Glutamatergic neuron (in vitro differentiated cells): ENCODE data around the gene RAB7B. TPM values are rescaled to one million over a fixed set of nuclear protein-coding genes. Genes with fewer than 3 reads are reported as not detected.
A peak's percentile ranks its signal among the peaks of the same experiment; 100 is the strongest.

ENCODE experiments used
- DNase-seq: peaks from one replicate; pipeline ENCODE4 v3.0.0; 2022
- H3K27ac Mint-ChIP-seq: one replicate; pipeline ENCODE4 v1.8.0; 2020; ENCODE audit warnings: mild to moderate bottlenecking, mixed read lengths, inconsistent platforms; ENCODE audit not compliant: unreplicated experiment
- H3K27me3 Mint-ChIP-seq: one replicate; pipeline ENCODE4 v1.8.0; 2020; ENCODE audit warnings: mild to moderate bottlenecking, moderate library complexity, mixed read lengths, inconsistent platforms; ENCODE audit not compliant: unreplicated experiment
- H3K36me3 Mint-ChIP-seq: one replicate; pipeline ENCODE4 v1.8.0; 2020; ENCODE audit warnings: mild to moderate bottlenecking, mixed read lengths, inconsistent platforms; ENCODE audit not compliant: unreplicated experiment
- H3K4me1 Mint-ChIP-seq: one replicate; pipeline ENCODE4 v1.8.0; 2020; ENCODE audit warnings: mild to moderate bottlenecking, low read depth, mixed read lengths, inconsistent platforms; ENCODE audit not compliant: unreplicated experiment
- H3K4me3 Mint-ChIP-seq: one replicate; pipeline ENCODE4 v1.8.0; 2020; ENCODE audit warnings: mild to moderate bottlenecking, mixed read lengths, inconsistent platforms; ENCODE audit not compliant: unreplicated experiment
- H3K9me3 Mint-ChIP-seq: one replicate; pipeline ENCODE4 v1.8.0; 2020; ENCODE audit warnings: mild to moderate bottlenecking, moderate library complexity, mixed read lengths, inconsistent platforms; ENCODE audit not compliant: unreplicated experiment
- total RNA-seq: library from RNA; stranded (reverse); fragmentation: NEBNext Ultra II Directional; extraction: Animal tissue kit (Norgen Biotek cat#: 25700); gene quantifications from one replicate; pipeline ENCODE4 v1.2.1, GENCODE V29; 2021; ENCODE audit not compliant: unreplicated experiment
- TF ChIP-seq, protein P1 (sequence below): fragments of 200-600 bp; sonication (generic); IDR thresholded peaks from one replicate; pipeline ENCODE4 v1.5.0; 2021; ENCODE audit not compliant: partially characterized antibody, unreplicated experiment

The RAB7B gene
- total RNA-seq, 1 donor from 2014 or later, result not detected

DNA sequence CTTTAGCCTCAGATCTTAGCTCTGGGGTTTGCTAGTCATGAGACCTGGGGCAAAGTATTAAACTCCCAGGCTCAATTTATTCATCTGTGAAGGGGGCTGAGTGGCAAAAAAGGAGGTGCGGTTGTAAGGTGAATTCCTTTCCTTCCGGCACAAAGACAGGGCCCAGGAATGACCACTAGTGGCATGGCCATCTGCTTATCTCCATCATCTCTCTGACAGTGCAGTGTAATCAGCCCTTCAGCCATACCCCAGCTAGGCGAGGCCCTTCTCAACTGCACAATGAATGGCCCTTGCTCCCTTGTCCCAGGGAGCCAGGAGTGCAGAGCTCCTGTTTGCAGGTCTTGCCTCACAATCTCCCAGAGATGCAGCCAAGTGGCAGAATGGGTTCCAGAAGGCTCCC lies 54.3 kb downstream of the RAB7B start:
- Mint-ChIP-seq H3K4me3 (no peak overlapping the region), H3K9me3 (peaks cover 1% of the 10 kb centered on the region), H3K27me3 (peaks cover 10% of the 10 kb centered on the region), H3K4me1 (no peaks in the 10 kb centered on the region), H3K36me3 (no peaks in the 10 kb centered on the region), H3K27ac (no peak overlapping the region)
- no peak for DNase-seq
- TF ChIP-seq, protein P1, sequence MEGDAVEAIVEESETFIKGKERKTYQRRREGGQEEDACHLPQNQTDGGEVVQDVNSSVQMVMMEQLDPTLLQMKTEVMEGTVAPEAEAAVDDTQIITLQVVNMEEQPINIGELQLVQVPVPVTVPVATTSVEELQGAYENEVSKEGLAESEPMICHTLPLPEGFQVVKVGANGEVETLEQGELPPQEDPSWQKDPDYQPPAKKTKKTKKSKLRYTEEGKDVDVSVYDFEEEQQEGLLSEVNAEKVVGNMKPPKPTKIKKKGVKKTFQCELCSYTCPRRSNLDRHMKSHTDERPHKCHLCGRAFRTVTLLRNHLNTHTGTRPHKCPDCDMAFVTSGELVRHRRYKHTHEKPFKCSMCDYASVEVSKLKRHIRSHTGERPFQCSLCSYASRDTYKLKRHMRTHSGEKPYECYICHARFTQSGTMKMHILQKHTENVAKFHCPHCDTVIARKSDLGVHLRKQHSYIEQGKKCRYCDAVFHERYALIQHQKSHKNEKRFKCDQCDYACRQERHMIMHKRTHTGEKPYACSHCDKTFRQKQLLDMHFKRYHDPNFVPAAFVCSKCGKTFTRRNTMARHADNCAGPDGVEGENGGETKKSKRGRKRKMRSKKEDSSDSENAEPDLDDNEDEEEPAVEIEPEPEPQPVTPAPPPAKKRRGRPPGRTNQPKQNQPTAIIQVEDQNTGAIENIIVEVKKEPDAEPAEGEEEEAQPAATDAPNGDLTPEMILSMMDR, result no peak

DNA sequence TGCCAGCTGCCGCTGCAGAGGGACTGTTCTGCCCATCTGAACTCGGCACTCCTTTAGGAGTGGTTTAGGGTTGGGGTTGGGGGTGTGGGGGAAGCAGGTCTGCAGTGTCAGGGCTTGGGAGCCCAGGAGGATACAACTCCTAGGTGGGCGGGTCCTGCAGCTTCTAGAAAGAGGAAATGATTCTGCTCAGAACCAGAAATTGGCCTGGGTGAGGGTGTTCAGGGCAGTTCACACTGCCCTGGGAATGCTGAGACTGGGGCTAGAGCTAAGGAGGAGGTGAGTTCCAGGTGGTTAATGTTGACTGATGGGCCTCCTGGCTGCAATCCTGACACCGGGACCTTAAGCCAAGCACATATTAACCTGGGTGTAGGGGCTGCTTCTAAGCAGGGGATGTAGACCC lies 55.2 kb downstream of the RAB7B start:
- H3K36me3 Mint-ChIP-seq, result no peaks in the 10 kb centered on the region
- H3K27me3 Mint-ChIP-seq, result peaks cover 10% of the 10 kb centered on the region
- no peaks in the 10 kb centered on the region for H3K4me1 Mint-ChIP-seq
- no peak for DNase-seq
- TF ChIP-seq, protein P1, result no peak
- no peak overlapping the region for H3K4me3 Mint-ChIP-seq
- H3K9me3 Mint-ChIP-seq, result peaks cover 1% of the 10 kb centered on the region
- H3K27ac Mint-ChIP-seq, result no peak overlapping the region

DNA sequence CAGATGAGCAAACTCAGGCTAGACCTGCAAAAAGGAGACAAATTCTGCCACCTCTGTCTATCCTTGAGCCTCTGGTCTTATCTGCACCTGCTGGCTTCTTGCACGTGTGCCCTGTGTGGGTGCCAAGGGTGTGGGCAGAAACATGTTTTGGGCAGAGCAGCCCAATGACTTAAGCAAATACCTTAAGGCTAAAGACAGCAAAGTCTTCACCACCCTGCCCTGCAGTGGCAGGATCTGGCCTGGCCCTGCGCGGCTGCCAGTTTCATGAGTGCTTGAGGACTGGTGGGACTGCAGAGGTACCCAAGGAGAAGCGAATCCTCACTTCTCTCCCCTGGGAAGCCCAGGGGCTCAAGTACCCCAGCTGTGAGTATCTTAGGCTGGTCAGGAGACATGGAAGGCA lies 56.2 kb downstream of the RAB7B start:
- DNase-seq, result no peak
- Mint-ChIP-seq H3K27me3 (peaks cover 11% of the 10 kb centered on the region), H3K4me1 (no peaks in the 10 kb centered on the region), H3K36me3 (no peaks in the 10 kb centered on the region), H3K27ac (no peak overlapping the region), H3K9me3 (peaks cover 1% of the 10 kb centered on the region), H3K4me3 (no peak overlapping the region)
- TF ChIP-seq, protein P1, result no peak

DNA sequence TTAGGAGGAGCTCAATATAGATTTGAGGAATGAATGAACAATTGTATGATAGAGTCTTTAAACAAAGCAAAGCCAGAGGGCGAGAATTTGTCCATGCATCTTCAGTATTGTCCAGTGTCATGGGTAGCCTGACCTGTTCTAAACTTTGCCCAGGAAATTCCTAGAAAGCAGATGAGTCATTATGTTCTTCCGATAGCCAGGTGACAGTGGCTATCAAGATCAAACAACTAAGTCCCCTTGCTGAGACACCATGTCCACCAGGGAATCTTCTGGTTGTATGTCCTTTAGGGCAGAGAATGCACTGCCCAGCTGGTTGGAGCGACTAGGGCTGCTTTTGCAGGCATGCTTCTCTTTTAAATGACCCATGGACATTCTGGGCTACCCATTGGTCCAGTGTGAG lies 58.1 kb downstream of the RAB7B start:
- Mint-ChIP-seq H3K27ac (peak overlapping the region; percentile 55), H3K36me3 (no peaks in the 10 kb centered on the region), H3K27me3 (peaks cover 6% of the 10 kb centered on the region), H3K4me1 (no peaks in the 10 kb centered on the region), H3K4me3 (no peak overlapping the region), H3K9me3 (peaks cover 1% of the 10 kb centered on the region)
- TF ChIP-seq, protein P1, result no peak
- no peak for DNase-seq

DNA sequence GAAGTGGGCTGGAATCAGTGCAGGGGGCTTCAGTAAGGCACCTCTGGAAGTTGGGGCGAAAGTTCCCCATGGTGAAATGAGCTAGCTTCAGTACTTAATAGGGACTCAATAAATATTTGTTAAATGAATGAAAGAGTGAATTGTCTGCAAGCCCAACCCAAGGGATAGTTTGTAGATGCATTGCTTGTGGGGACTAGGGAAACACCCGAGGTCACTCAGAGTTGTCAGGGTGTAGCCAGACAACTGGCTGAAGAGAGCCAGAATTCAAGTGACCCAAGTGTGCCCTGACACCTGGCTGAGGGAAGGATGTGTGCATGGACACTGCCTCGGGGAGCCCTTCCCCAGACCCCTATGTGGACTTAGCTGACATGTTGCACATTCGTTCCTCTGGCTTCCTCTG lies 58.7 kb downstream of the RAB7B start:
- DNase-seq, result no peak
- TF ChIP-seq, protein P1, result no peak

More for the DNA sequence above, 58.7 kb downstream of the RAB7B start:
- Mint-ChIP-seq H3K27me3 (peaks cover 6% of the 10 kb centered on the region), H3K36me3 (no peaks in the 10 kb centered on the region), H3K4me3 (no peak overlapping the region), H3K27ac (no peak overlapping the region), H3K9me3 (peaks cover 1% of the 10 kb centered on the region), H3K4me1 (peaks cover 2% of the 10 kb centered on the region)
